Measurements from ENCODE around the gene ACY1.

DNA sequence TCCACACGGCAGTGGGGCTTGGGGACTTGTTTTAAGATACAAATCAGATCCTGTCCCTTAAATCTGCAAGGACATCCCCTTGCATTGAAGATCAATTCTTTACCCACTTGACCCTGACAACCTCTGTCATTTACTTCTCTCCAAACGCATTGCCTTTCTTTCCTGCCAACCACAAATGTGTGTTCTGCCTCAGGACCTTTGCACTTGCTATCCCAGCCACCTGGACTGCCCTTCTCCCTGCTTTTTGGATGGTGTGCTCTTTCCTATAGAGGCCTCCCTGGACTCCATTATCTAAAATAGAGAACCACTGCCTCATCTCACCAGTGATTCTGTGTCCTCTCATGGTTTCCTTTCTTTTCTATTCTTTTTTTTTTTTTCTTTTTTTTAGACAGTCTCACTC is 13.8 kb downstream of the ACY1 start:
- TF ChIP-seq POLR2A (IDR thresholded peaks at IDR 0.05) (no peak), CTCF (IDR thresholded peaks at IDR 0.05) (no peak)

Data from body of pancreas (tissue), 4 donors.